Measurements from ENCODE around the gene KCP. TPM values are rescaled to one million over a fixed set of nuclear protein-coding genes. Genes with fewer than 3 reads are reported as not detected.

KCP gene
- polyA plus RNA-seq, 3 donors, result 0.26 to 2.0 (median 1.5) TPM

DNA sequence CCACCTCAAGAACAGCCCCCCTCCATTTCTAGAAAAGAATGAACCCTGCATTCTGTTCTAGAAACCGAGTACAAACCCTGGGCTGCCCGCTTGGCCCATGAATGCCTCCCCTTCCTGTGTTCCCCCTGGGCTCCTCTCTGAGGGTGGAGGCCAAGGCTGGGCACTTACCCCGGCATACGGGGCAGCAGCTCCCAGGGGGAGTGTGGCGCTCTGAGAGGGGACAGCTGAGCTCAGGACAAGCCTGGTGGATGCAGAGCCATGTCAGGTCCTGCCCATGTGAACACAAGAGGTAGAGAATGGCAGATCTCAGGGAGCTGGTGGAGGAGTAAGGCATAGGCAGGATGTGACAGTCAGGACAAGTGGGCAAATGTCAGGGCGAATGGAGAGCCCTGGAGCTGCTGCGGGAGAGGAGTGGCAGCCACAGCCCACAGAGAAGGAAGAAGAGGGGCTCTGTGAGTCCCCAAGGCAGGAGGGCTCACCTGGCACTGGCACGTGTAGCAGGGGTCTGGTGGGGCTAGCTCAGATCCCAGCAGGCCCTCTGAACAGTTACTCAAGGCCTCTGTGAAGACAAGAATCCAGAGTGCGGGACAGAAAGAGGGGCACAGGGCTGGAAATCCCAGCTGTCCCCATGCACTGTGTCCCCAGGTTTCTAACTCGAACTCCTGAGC lies 28.9 kb downstream of the KCP start:
- WGBS, 3 donors, result 84 to 87% (median 85%) methylated on average over 10 of the region's 10 CpGs
- no peak overlapping the region for H3K27ac ChIP-seq (ENCODE audit: low read depth, low read length)

DNA sequence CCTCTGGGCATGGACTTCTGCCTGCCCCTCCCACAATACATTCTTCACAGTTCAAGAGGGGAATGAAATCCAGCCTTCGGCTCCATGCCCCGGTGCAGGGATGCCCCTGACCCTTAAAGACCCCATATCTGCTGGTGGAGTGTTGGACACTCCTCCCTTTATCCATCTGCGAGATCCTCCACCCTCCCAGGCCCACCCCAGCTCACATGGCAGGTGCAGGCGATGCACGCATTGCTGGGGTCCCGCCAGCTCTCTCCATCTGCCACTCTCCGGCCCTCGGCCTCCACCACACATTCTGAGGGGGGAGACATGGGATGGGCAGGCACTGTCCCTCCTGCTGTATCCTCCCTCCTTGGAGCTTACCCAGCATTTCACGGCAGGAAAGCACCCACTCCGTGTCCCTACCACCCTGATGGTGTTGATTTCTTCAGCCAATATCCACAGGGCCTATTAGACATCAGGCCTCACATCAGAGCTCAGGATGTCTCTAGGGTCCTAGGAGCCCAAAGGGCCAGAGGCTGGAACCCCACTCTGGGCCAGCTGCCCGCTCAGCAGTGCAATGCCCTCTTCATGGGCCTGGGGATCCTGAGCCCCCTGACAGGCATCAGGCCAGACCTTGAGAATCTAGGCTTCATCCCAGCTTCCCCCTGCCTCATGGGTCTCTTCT lies 29.6 kb downstream of the KCP start:
- no peak overlapping the region for H3K27ac ChIP-seq (ENCODE audit: low read depth, low read length)
- WGBS, 3 donors, result 72 to 87% (median 78%) methylated on average over 11 of the region's 11 CpGs

DNA sequence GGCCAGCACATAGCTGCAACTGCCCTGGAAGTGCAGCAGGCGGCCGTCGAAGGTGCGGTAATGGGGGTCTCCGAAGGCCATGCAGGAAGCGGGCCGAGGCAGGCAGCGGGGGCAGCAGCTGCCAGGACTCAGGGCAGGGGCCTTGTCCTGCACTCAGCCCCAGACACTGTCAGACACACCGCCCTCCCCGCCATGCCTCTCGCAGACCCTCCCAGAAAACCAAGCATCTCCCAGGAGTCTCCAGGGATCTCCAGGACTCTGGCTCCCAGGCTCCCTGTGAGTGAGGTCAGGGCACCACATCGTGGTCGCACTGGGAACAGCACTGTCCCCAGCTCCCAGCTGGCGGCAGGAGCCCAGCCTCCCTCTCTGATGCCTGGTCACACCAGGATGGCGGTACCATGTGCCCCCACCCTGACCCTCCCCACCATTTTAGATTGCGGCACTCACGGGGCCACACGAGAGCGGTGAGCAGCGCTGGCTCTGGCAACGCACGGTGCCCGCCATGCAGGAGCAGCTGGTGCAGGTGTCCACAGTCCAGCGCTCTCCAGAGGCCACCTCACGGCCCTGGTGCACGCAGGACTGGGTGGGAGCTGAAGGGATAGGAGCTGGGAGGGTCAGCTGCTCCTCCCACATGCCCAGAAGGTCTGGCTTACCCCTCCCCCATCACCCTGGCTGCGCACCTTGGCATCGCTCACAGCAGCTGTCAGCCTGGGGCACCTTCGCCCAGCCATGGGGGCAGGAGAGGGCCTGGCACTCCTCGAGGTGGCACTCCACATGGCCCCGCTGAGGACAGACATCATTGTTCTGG lies 30.4 kb downstream of the KCP start:
- WGBS, 3 donors, result 37 to 57% (median 56%) methylated on average over 30 to 31 of the region's 31 CpGs
- H3K27ac ChIP-seq (ENCODE audit: low read depth, low read length), result no peak overlapping the region

DNA sequence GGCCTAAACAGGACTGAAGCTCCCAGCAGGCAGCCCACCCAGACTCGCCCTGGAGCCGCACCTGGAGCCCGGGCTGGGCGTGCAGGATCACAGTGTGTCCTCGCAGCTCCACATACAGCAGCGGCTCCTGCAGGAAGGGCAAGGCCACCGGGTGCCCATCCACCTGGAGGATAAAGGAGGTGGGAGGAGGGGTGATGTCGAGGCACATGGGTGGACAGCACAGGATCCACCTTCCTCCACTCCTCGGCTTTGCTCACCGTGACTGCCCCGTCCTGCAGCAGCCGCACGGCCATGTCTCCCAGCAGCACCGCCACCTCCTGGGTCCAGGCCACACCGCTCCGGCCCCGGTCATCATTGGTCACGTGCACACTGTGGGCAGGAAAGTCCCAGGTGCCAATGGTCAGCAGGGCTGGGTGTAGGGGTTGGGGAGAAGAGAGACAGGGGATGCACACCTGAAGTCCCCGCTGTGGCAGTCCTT lies 31.0 kb downstream of the KCP start:
- 76 to 87% (median 81%) methylated on average over 19 of the region's 19 CpGs for WGBS, 3 donors
- H3K27ac ChIP-seq (ENCODE audit: low read depth, low read length), result no peak overlapping the region

DNA sequence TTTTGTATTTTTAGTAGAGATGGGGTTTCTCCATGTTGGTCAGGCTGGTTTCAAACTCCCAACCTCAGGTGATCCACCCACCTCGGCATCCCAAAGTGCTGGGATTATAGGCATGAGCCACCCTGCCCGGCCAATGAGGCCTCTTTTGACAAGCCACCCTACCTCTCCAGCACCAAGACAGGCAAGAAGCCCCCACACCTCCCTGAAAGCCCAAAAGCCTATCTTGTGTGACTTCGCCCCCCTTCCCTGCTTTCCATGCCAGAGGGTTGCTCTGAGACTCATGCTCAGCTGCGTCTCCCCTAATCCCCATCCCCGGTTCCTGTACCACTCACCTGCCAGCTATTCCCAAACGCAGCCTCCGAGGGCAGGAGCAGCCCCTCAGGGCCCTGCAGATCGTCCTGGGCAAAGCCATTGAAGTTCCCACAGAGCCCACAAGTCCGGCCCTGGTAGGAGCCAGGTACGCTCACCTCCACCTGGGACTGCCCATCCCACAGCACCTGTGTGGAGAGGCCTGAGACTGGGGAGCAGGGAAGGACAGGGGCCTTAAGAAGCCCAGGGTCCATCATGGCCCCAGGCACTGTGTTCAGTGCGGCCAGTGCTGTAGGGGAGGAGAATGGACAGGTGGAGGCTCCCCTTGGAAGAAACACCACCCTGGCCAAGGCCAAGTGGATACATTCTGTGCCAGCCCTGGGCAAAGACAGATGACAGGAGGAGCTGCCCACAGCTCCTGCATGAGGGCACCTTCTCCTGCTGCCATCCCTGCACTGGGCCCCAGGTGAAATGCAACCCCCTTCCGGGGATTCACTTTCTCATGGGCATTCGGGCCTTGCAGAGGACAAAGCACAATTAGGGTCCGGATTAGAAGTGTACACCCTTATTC lies 32.0 kb downstream of the KCP start:
- WGBS, 3 donors, result 91 to 95% (median 94%) methylated on average over 14 of the region's 14 CpGs
- no peak overlapping the region for H3K27ac ChIP-seq (ENCODE audit: low read depth, low read length)

DNA sequence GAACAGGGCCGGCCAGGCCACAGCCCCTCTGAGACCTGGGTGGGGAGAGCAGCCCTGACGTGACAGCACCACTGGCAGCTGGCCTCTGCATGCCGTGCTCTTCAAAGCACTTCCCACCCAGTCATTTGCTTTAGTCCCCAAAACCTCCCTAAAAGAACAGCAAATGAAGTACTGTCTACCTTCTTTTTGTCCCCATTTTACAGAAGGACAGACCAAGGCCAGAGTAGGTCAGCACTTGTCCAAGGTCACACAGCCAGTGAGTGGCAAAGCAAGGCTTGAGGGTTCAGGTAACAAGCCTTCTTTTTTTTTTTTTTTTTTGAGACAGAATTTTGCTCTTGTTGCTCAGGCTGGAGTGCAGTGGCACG lies 32.8 kb downstream of the KCP start:
- 70 to 79% (median 72%) methylated on average over 4 of the region's 4 CpGs for whole genome bisulfite sequencing, 3 donors
- no peak overlapping the region for H3K27ac ChIP-seq (ENCODE audit: low read depth, low read length)

DNA sequence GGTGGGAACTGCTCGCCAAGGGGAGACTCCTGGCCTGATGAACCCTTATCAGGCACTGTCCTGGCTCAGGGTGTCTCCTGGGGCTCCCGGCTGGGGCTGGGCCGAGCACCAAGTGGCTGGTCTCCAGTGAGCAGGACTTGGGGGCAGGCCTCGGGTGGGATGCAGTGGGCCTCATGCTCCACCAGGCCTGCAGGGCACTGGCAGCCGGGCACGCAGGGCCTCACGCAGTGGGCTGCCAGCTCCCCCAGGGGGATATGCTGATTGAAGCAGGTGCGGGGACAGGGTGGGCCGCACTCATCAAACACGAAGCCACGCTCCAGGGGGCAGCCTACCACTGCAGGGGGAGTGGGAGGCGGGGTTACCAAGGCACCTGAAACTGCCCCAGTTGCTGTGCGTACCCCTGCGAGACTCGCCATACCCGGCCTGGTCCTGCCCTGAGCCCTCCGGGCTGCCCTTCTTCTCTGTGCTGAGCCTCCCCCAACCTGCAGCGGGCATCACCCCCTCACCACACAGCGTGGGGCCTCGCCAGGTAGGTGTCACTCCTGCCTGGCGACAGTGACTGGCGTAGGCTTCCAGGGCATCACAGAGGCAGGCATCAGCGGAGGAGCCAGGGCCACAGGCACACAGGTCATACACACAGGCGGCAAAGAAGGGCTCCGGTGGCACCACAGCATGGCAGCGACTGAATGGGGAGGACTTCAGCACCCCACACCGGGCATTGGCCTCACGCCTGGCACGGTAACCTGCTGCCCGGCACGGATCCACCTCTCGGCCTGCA lies 33.3 kb downstream of the KCP start:
- no peak overlapping the region for H3K27ac ChIP-seq (ENCODE audit: low read depth, low read length)
- WGBS, 3 donors, result 91 to 93% (median 92%) methylated on average over 31 to 32 of the region's 32 CpGs

DNA sequence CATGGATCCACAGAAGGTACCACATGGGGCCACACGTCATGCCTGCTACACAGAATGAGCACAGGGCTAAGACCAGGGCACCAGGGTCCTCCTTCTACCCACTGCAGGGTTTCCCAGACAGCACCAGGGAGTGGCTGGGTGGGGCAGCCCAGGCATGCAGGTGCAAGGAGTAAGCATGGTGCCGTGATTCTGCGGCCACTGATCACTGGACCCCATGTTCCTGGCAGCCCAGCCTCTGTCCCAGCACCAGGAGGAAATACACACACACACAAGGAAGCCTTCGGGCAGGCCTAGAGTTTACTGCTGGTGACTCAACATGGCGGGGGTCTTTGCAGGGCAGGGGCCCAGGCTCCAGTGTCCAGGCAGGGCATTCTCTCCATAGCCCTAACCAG lies 33.9 kb downstream of the KCP start:
- no peak overlapping the region for H3K27ac ChIP-seq (ENCODE audit: low read depth, low read length)
- WGBS, 3 donors, result 87 to 94% (median 89%) methylated on average over 5 of the region's 5 CpGs

DNA sequence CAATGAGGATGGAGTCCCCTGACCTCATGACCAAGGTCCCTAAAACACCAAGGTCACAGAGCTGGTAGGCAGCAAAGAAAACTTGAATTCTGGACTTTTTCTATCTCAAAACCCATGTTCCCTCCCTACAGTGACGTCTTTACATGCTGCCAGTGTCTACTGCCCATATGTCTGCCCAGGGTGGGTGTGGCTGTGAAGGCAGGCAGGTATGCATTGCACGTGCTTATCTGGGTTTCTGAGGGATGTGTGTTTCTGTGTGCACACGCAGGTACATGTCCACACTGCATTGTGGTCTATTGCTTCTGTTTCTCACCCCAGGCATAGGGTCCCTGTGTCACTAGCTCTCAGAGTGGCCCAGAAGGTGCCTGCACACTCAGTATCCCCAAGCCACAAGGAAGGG lies 34.4 kb downstream of the KCP start:
- WGBS, 3 donors, result 56 to 81% (median 73%) methylated on average over 3 of the region's 3 CpGs
- H3K27ac ChIP-seq (ENCODE audit: low read depth, low read length), result no peak overlapping the region

DNA sequence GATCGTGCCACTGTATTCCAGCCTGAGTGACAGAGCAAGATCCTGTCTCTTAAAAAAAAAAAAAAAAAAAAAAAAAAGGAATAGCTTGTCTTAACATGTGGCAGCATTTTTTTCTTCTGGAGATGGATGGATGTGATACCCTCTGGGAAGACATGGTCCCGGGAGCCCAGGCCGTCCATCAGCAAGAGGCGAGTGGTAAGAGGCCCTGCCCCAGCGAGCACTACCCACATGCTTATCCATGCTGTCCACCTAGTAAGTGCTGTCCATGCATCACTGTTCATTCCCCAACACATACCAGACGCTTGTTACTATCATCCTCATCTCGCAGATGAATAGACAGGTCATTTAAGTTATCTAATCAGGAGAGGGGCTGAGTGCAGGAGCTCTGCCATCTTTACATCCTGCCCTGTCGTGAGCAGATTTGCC lies 35.0 kb downstream of the KCP start:
- WGBS, 3 donors, result 77 to 94% (median 81%) methylated on average over 8 of the region's 8 CpGs
- H3K27ac ChIP-seq (ENCODE audit: low read depth, low read length), result no peak overlapping the region

DNA sequence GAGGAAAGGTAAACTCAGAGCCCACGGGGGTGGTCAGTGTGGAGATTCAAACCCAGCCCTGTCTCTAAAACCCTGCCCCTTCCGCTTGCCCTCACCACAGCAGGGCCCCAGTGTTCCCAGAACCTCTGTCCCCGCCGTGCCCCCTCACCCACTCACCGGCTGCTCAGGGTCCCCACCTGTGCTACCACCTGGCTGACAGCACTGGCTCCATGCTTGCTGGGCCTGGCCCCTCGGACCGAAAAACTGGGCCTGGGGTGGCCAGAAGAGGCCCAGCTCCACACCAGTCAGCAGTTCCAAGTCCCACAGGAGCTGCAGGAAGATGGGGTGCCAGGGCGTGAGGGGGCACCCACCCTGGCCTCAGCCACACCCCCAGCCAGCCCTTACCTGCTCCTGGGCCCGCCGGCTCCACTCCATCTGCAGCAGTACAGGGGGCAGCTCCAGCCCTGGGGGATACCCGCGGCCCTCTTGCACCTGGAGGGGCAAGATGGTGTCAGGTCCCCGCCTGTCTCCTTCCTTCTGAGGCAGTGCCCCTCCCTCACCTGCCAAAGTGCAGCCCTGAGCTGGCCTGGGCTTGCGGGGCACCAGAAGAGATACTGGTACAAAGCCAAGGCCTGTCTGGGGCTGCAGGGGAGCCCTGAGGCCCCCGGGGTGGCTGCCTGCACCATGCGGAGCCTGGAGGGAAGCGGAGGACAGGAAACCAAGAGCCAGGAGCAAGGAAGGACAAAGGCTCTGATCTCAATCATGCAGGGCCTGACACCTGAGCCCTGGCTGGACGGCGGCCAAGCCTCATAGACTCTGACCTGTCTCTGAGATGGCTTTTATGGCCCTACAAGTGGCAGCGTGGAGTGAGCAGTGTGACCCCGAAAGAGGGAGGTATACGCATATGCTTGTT lies 36.1 kb downstream of the KCP start:
- WGBS, 3 donors, result 71 to 79% (median 77%) methylated on average over 21 to 22 of the region's 22 CpGs

DNA sequence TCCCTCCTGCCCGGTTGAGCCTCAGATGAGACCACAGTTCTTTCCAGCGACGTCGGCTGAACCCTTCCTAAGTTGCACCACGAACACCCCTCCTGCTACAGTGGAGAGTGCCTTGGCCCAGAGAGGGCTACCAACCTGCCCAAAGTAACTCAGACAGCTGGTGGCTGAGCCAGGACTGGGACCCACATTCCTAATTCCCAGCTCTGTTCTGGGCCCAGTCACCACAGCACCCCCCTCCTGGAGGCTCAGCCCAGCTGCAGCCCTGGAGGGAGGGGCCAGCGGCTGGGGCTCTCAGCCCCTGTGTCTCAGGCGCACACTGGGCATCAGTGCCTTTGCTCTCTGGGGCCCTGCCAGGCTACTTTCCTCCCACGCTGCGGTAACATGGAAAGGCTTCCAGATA lies 37.3 kb downstream of the KCP start:
- 77 to 88% (median 85%) methylated on average over 9 of the region's 9 CpGs for WGBS, 3 donors

More for the DNA sequence above, 36.1 kb downstream of the KCP start:
- no peak overlapping the region for H3K27ac ChIP-seq (ENCODE audit: low read depth, low read length)

DNA sequence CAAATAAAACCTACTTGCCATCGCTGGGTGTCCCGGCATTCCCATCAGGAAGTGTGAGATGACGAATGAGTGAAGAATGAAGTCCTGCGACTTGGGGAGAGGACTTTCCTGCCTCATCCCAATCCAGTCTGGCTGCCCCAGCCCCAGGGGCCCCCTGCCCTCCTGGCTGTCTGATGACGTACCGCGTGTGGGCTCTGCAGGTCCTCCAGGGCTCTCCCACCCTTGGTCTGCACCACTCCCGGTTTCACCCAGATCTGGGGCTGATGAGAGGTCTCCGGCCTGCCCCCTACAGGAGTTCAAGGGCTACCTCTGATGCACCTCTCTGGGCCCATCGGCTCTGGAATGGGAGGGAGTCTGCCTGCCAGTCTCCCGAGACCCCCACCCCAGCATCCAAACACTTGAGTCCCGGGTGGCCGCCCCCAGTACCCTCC lies 38.1 kb downstream of the KCP start:
- no peak overlapping the region for H3K27ac ChIP-seq (ENCODE audit: low read depth, low read length)
- WGBS, 3 donors, result 55 to 81% (median 75%) methylated on average over 13 of the region's 13 CpGs

More for the DNA sequence above, 37.3 kb downstream of the KCP start:
- H3K27ac ChIP-seq (ENCODE audit: low read depth, low read length), result no peak overlapping the region

DNA sequence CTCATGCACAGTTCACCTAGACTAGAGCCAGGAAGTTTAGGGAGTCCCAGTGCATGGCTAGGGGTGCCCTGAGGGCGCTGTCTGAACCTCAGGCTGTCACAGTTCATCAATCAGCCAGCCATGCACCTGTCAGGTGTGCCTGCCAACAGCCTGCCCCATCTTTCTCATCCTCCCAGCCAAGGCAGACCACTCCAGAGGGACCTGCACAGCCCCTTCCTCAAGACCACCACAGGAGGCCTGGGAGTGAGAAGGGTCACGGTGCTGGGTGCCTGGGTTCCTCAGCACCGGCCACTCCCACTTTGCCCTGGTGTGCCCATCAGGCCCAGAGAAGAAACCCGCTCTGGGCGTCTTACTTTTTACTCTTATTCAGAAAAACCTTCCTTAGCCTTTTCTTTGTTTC lies 39.5 kb downstream of the KCP start:
- H3K27ac ChIP-seq (ENCODE audit: low read depth, low read length), result no peak overlapping the region
- WGBS, 3 donors, result 92 to 99% (median 95%) methylated on average over 5 of the region's 5 CpGs

DNA sequence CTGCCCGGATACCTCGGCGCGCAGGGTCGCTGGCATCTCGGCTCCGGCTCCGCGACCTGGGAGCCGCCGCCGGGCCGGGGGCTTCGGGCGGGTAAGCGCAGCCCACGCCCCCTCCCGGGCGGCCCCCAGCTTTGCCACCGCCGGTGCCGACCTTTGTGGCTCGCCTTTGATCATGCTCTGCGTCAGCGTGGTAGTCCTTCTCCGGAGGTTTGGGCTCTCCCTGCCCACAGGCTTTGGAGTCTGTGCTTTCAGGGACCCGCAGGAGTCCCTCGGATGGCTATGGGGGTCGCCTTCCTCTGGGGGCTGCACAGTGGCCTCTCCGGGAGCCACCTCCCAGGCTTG lies 40.6 kb downstream of the KCP start:
- WGBS, 3 donors, result 9 to 16% (median 12%) methylated on average over 24 to 30 of the region's 30 CpGs
- H3K27ac ChIP-seq (ENCODE audit: low read depth, low read length), result no peak overlapping the region

DNA sequence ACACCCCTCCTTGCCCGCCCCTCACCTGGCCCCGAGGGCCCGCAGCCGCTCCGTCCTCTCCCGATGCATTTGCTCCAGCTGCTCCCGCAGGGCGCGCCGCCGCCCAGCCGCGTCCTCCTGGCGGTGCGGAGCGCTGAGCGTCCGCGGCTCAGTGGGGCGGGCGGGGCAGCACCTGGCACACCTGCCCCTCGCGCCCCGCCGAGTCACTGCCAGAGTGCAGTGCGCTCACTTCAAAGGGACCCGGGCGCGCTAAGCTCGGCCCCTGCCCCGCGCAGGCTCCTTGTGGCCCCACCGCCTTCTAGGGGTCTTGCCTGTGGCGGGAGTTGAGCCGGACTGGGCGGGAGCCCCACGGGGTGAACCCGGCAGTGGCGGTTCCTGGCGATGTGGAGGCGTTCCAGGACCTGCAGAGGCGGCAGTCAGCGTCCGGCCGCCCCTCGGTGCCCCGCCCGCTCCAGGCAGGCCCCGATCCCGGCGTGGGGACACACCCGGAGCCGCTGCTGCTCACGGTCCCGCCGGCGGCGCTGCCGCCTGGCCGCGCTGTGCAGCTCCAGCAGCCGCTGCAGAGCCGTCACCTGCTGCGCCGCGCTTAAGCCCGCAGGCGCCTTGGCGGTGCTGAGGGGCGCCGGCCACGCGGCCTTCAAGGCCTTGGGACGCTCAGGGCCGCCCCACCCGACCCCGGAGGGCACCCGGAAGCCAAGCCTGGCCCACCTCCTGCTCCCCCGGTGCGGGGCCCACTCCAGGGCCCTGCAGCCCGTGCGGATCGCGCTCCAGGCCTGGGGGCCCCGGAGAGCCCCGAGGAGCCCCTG lies 41.2 kb downstream of the KCP start:
- 0 to 1% (median 1%) methylated on average over 66 to 86 of the region's 86 CpGs for WGBS, 3 donors
- H3K27ac ChIP-seq (ENCODE audit: low read depth, low read length), result no peak overlapping the region

Data from adipose tissue (tissue), 3 donors.